ENCODE data around the gene CABLES2.

Gene CABLES2

DNA sequence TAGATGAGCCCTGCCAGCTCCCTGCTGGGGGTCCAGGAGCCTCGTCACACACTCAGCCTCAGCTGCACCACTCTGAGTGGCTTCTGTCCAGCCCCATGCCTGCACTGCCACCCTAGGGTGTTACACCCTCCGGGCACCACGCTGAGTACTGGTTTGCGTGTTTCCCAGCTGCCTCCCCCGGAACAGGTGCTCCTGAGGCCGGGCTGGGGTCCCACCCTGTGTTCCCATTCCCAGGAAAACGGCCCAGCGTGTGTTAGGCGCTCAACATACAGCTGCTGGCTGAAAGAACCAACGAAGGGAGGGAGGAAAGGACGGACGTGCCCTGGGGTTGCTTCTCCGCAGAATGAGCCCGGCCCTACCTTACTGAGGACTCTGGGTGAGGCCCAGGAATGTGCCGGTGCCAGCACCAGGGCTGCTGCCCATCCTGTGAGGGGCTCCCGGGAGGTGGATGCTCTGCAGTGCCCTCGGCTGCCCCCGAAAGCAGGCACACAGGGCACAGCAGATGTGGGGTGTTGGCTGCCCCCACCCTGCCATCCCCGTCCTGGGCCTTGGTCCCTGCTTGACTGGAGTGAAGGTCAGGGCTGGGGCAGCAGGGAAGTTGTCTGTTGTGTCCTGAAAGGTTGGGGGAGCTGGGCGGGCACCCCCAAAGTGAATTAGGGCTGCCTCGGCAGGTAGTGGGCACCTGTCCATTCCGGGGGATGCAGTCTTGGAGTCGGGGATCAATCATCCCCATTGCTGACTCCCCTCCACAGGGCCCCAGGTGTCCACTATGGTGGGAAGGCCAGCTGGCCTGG, 56.3 kb downstream of the CABLES2 start:
- DNase-seq (ENCODE audit: low read depth): no peak

DNA sequence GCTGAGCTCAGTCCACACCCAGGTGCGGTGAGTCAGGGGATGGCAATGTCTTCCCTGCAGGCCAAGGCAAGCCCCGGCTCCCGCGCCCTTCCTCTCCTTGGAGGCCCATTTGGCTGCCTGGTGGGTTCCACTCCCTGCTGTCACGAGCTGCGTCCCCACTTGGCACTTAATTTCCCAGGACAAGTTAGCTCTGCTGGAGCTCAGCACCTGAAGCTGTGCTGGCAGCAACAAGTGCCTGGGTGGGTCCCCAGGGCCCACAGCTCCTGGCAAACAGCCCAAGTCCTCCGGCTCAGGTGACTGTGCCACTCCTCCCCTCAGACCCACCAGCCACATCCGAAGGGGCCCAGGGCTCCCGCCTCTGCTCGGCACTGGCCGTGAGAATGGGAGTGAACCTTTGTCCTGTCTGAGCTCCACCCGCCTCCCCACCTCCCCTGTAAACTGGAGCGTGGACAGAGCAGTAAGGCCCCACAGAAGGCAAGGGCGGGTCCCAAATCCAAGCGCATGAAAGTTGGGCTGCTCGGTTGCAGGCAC, 56.9 kb downstream of the CABLES2 start:
- no peak for DNase-seq (ENCODE audit: low read depth)

DNA sequence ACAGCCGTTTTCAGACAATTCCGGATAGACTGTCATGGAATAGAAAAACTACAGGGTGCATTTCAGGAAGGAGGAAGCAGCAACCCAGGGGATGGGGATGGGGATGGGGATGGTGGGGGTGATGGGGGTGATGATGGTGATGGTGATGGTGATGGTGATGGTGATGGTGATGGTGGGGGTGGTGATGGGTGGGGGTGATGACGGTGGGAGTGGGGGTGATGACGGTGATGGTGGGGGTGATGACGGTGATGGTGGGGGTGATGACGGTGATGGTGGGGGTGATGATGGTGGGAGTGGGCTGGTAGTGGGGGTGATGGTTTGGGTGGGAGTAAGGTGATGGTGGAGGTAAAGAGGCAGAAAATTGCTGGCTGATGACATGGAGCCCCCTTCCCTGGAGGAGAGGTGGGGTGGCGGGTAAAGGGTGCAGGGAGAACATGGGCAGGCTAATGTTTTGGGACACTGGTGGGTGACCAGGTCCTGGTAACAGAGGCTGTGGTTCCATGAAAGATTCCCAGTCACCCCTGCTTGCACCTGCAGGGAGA, 57.5 kb downstream of the CABLES2 start:
- DNase-seq (ENCODE audit: low read depth): no peak

DNA sequence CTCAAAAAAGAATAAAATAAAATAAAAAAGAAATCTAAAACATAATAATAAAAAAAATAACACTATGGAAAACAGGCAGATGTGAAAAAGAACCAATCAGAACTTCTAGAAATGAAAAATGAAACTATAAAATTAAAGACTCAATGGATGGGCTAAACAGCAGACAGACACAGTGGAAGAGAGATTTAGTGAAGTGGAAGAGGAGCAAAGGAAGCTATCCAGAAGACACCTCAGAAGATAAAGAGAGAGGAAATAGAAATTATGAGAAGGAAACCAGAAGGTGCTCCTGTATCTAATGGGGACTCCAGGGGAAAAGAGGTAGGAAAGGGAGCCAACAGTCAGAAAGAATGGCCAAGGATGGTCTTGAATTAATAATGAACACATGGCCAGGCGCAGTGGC, 58.5 kb downstream of the CABLES2 start:
- no peak for DNase-seq (ENCODE audit: low read depth)

DNA sequence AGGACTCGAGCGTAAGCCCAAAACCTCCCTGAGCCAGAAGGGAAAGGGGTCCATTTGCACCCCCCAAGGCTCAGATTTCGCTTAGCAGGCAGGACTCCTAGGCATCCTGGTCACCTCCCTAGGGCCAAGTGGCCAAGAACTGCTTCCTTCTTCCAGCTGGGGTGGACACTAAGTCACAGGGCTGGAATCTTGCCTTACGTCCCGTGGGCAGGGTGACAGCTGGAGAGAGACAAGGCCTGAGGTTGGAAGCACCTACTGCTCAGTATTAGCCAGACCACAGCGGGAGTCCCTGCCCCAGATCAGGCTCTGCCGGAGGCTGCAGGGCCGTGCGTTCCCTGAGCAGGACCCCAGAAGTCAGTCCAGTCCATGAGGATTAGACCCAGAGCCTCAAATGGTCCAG, 59.6 kb downstream of the CABLES2 start:
- no peak for DNase-seq (ENCODE audit: low read depth)

DNA sequence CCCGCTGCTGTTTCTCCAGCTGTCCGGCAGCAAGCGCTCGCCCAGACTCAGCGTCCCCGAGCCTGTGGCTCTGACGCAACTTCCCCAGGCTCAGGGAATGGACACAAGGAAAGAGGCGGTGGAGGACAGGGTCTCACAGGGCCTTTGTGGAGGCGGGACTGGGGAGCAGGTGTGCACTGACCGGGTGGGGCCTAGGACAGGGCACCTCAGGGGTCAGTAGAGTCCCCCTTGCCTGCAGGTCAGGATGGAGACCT, 60.0 kb downstream of the CABLES2 start:
- no peak for DNase-seq (ENCODE audit: low read depth)

DNA sequence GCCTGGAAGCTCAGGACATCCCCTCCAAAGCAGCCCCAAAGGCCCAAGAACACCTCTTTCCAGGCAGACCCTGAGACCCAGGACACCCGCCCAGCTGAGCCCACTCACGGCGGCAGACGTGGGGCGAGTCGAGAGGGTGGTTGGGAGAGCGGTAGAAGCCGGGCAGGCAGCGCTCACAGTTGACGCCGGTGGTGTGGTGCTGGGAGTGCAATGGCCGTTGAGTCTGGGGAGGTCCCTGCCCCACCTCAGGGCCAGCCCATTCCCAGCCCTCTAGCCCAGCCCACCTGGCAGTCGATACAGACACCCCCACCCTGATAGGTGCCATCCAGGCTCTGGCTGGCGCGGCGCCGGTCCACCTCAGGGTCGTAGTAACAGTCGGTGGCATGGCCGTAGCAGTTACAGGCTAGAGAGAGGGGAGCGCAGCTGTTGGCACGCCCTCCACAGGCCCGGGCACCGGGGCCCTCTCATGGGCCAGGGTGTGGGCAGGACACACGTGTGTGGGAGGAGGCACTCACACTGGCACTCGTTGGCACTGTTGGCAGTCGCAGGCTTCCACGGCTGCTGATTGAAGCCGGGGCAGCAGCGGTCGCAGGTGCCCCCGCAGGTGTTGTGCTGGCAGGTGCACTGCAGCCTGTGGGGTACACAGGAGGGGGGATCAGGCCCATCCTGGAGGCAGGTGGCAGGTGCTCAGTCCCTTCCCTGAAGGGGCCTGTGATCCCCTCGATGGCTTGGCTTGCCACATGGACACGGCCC, 60.5 kb downstream of the CABLES2 start:
- DNase-seq (ENCODE audit: low read depth): no peak

DNA sequence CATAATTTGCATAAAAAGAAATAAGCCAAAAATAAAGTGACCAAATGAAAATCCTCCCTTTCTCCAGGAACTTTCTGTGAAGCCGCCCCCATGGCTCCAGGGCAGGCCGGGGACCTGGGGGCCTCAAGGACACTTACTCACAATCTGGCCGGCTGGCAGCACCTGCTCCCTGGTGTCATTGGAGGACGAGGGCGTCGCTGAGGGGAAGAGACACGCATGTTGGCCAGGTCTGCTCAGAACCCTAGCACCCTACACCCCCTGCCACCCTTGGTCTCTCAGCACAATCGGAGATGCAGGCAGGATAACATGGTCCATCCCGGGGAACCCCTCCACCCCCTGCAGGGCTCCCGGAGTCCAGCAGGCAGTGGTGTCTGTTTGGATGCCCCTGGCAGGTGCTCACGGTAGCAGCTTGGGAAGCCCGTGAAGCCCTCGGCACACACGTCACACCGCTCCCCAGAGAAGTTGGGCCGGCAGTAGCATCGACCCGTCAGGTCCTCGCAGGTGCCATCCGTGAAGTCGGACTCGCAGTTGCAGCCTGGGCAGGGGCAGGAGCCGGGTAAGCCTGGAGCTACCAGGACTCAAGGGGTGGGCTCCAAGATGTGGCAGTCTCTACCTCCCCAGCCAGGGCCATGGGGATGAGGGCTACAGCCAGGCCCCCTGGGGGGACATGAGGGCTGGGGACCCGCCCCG, 61.3 kb downstream of the CABLES2 start:
- no peak for DNase-seq (ENCODE audit: low read depth)

DNA sequence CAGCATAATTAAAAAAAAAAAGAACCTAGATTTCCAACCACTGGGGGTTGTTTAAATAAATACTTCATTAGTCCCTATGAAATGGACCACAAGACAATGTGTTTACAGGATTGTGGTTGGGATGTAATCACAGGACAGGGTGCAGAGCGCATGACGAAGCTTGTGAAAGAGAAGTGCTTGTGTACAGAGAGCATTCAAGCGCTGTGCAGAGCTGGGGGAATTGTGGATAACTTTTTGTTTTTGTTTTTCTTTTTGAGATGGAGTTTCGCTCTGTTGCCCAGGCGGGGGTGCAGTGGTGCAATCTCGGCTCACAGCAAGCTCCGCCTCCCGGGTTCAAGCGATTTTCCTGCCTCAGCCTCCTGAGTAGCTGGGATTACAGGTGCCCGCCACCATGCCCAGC, 62.3 kb downstream of the CABLES2 start:
- DNase-seq (ENCODE audit: low read depth): no peak

DNA sequence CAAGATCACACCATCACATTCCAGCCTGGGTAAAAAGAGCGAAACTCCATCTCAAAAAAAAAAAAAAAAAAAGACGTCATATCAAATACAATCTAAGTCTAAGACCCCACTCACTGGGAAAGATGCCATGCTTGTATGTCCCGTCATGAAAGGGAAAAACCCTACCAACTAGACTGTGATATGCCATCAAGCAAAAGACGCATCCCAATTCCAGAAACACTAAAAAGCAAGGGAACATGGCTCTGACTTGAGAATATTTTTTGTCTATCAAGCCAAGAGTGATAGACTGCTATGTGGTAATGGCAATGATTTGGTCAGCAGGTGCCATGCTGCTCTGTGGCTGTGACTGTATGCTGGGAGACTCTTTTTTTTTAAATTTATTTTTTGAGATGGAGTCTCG, 63.0 kb downstream of the CABLES2 start:
- DNase-seq (ENCODE audit: low read depth): no peak

DNA sequence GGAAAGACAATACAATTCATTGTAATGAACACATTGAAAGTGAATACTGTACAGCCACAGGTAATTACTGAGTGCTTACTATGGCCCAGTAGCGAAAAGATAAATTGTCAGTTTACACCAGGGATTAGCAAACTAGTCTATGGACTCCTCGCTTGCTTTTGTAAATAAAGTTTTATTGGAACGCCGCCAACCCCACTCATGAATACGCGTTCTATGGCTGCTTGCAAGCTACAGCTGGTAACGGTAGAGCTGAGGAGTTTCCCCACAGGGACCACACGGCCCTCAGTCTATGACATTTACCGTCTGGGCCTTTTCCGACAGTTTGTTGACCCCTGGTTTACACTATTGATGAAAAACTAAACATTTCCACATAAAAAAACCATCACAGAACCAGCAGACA, 64.2 kb downstream of the CABLES2 start:
- no peak for DNase-seq (ENCODE audit: low read depth)

DNA sequence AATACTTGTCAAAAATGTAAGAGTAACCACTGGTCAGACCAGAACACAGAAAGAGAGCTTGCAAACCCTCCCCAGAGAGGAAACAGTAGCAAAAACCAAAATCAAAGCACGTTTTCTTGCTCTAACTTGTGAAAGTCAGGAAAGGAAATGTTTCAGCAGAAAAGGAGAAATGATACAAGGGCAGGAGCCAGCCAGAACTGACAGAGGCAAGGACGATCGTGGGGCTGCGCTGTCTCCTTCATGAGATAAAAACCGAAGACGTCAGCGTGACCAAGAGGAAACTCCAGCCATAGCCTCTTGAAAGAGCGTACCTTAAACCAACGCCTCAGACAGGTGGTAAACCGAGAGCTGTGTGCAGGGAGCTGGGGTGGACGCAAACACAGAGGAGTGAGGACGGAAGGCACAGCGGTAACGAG, 67.4 kb downstream of the CABLES2 start:
- DNase-seq (ENCODE audit: low read depth): no peak
